Measurements from ENCODE around the gene ZDHHC13.

The ZDHHC13 gene

DNA sequence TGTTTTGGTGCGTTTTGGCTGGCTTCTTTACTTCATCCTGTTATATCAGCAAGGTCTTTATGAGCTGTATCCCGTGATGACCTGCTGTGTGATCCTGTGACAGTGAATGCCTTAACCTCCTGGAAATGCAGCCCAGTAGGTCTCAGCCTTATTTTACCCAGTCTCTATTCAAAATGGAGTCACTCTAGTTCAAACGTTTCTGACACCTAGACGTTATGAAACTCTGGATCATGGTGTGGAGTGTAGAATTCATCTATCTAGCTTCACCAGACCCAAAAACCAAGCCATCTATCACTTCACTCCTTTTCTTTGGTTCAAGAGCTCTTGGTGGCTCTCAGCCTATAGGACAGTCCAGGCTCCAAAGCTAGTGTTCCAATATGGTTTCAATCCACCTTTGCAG is 28.2 kb upstream of the ZDHHC13 start:
- H3K9ac ChIP-seq (ENCODE audit: low read length): no peak overlapping the region
- no peaks in the 10 kb centered on the region for H3K4me1 ChIP-seq (ENCODE audit: insufficient read depth, low read length, severe bottlenecking)
- H3K79me2 ChIP-seq (ENCODE audit: insufficient read depth, low read length): no peaks in the 10 kb centered on the region
- no peaks in the 10 kb centered on the region for H3K9me2 ChIP-seq (ENCODE audit: low read depth, low read length)
- H3K36me3 ChIP-seq (ENCODE audit: insufficient read depth, low read length): no peaks in the 10 kb centered on the region
- no peaks in the 10 kb centered on the region for H3K27me3 ChIP-seq (ENCODE audit: insufficient read depth, low read length)
- no peak overlapping the region for H3K4me2 ChIP-seq (ENCODE audit: low read length)
- H3K9me3 ChIP-seq (ENCODE audit: low read length): no peaks in the 10 kb centered on the region
- TF ChIP-seq, protein P1, sequence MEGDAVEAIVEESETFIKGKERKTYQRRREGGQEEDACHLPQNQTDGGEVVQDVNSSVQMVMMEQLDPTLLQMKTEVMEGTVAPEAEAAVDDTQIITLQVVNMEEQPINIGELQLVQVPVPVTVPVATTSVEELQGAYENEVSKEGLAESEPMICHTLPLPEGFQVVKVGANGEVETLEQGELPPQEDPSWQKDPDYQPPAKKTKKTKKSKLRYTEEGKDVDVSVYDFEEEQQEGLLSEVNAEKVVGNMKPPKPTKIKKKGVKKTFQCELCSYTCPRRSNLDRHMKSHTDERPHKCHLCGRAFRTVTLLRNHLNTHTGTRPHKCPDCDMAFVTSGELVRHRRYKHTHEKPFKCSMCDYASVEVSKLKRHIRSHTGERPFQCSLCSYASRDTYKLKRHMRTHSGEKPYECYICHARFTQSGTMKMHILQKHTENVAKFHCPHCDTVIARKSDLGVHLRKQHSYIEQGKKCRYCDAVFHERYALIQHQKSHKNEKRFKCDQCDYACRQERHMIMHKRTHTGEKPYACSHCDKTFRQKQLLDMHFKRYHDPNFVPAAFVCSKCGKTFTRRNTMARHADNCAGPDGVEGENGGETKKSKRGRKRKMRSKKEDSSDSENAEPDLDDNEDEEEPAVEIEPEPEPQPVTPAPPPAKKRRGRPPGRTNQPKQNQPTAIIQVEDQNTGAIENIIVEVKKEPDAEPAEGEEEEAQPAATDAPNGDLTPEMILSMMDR (IDR thresholded peaks at IDR 0.05; ENCODE audit: low read length): no peak
- no peak for TF ChIP-seq EZH2 (IDR thresholded peaks at IDR 0.05; ENCODE audit: borderline replicate concordance, low read length)
- H4K20me1 ChIP-seq (ENCODE audit: insufficient read depth, low read length): no peaks in the 10 kb centered on the region
- no peak overlapping the region for H2AFZ ChIP-seq (ENCODE audit: low read length)
- no peak overlapping the region for H3K4me3 ChIP-seq (ENCODE audit: low read depth, low read length, poor library complexity, severe bottlenecking)
- H3F3A ChIP-seq (ENCODE audit: insufficient read depth, low read length): no peaks in the 10 kb centered on the region
- H3K27ac ChIP-seq (ENCODE audit: low read depth, low read length, poor library complexity, severe bottlenecking): no peak overlapping the region

DNA sequence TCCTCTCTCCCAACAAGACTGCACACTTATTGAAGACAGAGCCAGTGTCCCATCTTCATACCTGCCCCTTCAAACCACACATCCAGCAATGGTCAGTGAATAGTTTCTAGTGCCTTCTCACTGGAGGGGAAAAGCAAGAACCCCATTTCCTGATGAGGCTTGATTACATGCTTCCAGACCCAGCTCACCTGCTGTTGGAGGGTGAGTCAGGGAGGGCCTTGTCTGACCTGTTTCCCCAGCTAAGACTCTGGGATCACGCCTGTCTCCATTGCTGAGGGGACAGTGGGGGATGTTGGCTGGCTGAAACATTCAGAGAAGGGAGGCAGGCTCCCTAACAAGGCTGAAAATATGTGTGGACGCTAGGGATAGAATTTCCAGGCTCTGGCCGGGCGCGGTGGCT is 27.5 kb upstream of the ZDHHC13 start:
- H3K27ac ChIP-seq (ENCODE audit: low read depth, low read length, poor library complexity, severe bottlenecking): no peak overlapping the region

DNA sequence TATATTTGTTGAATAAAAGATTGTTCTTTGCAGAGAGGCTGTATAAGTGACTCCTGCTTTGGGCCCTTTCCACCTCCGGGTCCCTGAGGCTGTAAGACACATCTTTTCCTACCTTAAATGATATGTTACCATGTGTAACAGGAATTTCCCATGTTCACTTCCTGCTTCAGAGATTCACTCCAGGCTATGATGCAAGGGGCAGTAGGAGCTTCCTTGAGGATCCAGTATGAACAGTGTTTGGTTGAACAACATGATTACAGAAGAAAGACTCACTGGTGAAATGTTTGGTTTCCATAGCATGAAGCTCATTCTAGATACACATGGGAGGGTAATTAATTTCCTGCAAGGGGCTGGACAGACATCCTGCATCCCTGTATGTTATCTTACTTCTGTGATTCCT is 25.6 kb upstream of the ZDHHC13 start:
- no peak overlapping the region for H3K4me3 ChIP-seq (ENCODE audit: low read depth, low read length, poor library complexity, severe bottlenecking)
- no peaks in the 10 kb centered on the region for H3K79me2 ChIP-seq (ENCODE audit: insufficient read depth, low read length)
- H3K27ac ChIP-seq (ENCODE audit: low read depth, low read length, poor library complexity, severe bottlenecking): no peak overlapping the region
- H3K36me3 ChIP-seq (ENCODE audit: insufficient read depth, low read length): no peaks in the 10 kb centered on the region
- no peak overlapping the region for H3K9ac ChIP-seq (ENCODE audit: low read length)
- H3K27me3 ChIP-seq (ENCODE audit: insufficient read depth, low read length): no peaks in the 10 kb centered on the region
- no peak for TF ChIP-seq EZH2 (IDR thresholded peaks at IDR 0.05; ENCODE audit: borderline replicate concordance, low read length)
- TF ChIP-seq, protein P1 (IDR thresholded peaks at IDR 0.05; ENCODE audit: low read length): no peak
- no peak overlapping the region for H3K4me2 ChIP-seq (ENCODE audit: low read length)
- no peak overlapping the region for H2AFZ ChIP-seq (ENCODE audit: low read length)
- no peaks in the 10 kb centered on the region for H3F3A ChIP-seq (ENCODE audit: insufficient read depth, low read length)
- H4K20me1 ChIP-seq (ENCODE audit: insufficient read depth, low read length): no peaks in the 10 kb centered on the region
- H3K9me3 ChIP-seq (ENCODE audit: low read length): no peaks in the 10 kb centered on the region
- H3K9me2 ChIP-seq (ENCODE audit: low read depth, low read length): no peaks in the 10 kb centered on the region
- H3K4me1 ChIP-seq (ENCODE audit: insufficient read depth, low read length, severe bottlenecking): no peaks in the 10 kb centered on the region

More for the DNA sequence above, 27.5 kb upstream of the ZDHHC13 start:
- no peaks in the 10 kb centered on the region for H3K9me2 ChIP-seq (ENCODE audit: low read depth, low read length)
- no peaks in the 10 kb centered on the region for H4K20me1 ChIP-seq (ENCODE audit: insufficient read depth, low read length)
- no peaks in the 10 kb centered on the region for H3K79me2 ChIP-seq (ENCODE audit: insufficient read depth, low read length)
- H3K4me2 ChIP-seq (ENCODE audit: low read length): no peak overlapping the region
- H3K4me3 ChIP-seq (ENCODE audit: low read depth, low read length, poor library complexity, severe bottlenecking): no peak overlapping the region
- no peak overlapping the region for H3K9ac ChIP-seq (ENCODE audit: low read length)
- no peaks in the 10 kb centered on the region for H3F3A ChIP-seq (ENCODE audit: insufficient read depth, low read length)
- no peaks in the 10 kb centered on the region for H3K9me3 ChIP-seq (ENCODE audit: low read length)
- TF ChIP-seq, protein P1 (IDR thresholded peaks at IDR 0.05; ENCODE audit: low read length): no peak
- H3K27me3 ChIP-seq (ENCODE audit: insufficient read depth, low read length): no peaks in the 10 kb centered on the region
- H2AFZ ChIP-seq (ENCODE audit: low read length): no peak overlapping the region
- no peaks in the 10 kb centered on the region for H3K4me1 ChIP-seq (ENCODE audit: insufficient read depth, low read length, severe bottlenecking)
- H3K36me3 ChIP-seq (ENCODE audit: insufficient read depth, low read length): no peaks in the 10 kb centered on the region

Measured in OCI-LY1 (cell line).